NCI-H128 (cell line): ENCODE data around the gene CLEC18A.
"Not testable (repeated sequence)": the region's sequence is repeated elsewhere in the genome, so short reads cannot be mapped to it uniquely, and the experiment has no call there.

Experiments used
- DNase-seq: peaks from one replicate; lab custom pipeline; 2025; ENCODE audit not compliant: unreplicated experiment; lab: John Stamatoyannopoulos, UW

CLEC18A gene

DNA sequence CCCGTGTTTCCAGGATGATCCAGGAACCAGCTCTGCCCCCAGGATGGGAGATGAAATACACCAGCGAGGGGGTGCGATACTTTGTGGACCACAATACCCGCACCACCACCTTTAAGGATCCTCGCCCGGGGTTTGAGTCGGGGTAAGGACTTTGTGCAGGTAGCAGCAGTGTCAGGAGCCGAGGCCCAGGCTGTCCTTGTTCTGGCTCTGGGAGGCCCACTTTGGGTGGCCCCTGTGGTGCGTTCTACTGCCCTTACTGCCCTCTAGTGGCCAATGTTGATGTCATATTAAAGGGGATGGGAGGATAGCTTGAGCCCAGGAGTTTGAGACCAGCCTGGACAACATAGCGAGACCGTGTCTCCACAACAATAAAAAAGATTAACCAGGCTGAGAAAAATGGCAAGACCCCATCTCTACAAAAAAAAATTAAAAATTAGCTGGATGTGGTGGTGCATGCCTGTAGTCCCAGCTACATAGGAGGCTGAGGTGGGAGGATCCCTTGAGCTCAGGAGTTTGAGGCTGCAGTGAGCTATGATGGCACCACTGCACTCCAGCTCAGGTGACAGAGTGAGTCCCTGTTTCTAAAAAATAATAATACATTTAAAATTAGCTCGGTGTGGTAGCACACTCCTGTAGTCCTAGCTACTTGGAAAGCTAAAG is 20.9 kb upstream of the CLEC18A start:
- no peak for DNase-seq

GRCh38 chr16:69931631-69932030 is 19.5 kb upstream of the CLEC18A start:
- no peak for DNase-seq

GRCh38 chr16:69932228-69932627 is 18.9 kb upstream of the CLEC18A start:
- DNase-seq: no peak

- no peak for DNase-seq
These were observed 18.3 kb upstream of the CLEC18A start for GRCh38 chr16:69932691-69933392.

DNA sequence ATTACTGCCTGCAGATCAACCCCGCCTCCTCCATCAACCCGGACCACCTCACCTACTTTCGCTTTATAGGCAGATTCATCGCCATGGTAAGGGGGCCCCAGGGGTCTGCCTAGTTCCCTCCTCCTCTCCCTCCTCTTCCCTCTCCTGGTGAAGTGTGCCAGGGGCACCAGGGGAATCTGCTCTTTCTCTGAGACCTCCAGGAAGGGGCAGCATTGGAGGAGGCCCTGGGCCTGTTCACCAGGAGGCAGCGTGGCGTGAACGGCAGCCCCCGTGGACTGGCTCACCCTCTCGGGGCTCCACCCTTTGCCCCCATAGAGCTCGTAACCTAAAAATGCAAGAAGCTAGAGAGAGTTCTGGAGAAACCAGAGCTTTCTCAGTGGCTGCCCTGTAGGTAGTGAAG is 17.1 kb upstream of the CLEC18A start:
- no peak for DNase-seq

DNA sequence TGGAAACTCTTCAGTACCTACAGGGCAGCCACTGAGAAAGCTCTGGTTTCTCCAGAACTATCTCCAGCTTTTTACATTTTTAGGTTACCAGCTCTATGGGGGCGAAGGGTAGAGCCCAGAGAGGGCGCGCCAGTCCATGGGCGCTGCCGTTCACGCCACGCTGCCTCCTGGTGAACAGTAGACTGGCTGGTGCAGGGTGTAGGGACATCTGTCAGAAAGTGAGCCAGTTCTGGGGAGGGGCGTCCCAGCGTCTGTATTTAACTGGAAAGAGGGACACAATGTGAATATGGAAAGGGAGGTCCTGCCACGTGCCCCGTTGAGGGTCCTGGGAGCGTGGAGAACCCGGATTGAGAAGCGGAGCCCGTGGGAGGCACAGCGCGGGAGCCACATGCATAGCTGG is 16.4 kb upstream of the CLEC18A start:
- no peak for DNase-seq

DNA sequence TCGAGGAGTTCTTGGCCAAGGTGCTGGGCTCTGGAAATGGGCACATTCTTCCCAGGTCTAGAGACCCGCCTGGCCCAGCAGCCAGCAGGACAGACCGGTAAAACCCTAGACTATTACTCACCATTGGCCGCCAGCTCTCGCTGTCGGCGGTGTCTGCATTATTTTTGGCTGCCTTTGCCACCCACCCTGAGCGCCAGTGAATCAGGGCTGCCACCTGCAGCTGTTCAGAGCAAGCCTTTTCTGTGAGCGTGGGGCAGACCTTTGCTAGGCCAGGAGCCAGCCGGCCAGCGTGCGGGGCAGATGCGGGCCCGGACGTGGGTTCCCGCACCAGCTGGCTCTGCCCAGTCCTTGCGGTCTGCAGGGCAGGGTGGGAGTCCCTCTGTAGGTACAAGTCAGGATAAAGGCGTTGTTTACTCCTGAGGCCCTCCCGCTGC is 15.8 kb upstream of the CLEC18A start:
- no peak for DNase-seq

DNA sequence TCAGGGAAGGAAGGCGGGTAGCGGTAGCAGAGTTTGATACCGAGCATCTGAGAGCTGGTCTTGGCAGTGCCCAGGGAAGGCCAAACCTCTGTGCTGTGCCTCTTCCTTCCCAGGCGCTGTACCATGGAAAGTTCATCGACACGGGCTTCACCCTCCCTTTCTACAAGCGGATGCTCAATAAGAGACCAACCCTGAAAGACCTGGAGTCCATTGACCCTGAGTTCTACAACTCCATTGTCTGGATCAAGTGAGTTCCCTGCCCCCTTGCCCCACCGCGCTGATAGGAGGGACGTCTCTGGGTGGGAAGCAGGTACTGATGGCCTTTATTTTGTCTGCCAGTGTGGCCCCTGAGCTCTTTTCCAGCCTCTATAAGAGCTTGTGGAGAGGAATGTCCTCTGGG is 15.4 kb upstream of the CLEC18A start:
- no peak for DNase-seq

GRCh38 chr16:69936252-69936651 is 14.9 kb upstream of the CLEC18A start:
- DNase-seq: no peak

DNA sequence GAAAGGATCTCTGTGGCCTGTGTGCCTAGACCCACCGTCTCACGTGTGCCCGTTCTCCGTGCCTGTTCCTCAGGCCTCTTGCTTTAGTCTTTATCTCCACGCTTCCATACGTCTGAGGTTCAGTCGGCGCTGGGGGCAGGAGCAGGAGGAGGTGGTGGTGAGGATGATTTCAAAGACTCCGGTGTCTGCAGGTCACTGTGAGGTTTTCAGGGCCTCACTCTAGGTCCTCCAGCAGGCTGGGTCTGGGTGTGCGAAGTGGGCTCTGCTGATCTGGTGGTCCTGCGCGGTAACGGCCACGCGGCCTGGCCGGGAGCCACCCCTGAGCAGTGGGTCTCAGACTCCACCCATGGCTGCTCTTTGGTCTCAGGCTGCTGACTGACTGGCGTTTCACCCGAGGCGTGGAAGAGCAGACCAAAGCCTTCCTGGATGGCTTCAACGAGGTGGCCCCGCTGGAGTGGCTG is 14.4 kb upstream of the CLEC18A start:
- DNase-seq: no peak

DNA sequence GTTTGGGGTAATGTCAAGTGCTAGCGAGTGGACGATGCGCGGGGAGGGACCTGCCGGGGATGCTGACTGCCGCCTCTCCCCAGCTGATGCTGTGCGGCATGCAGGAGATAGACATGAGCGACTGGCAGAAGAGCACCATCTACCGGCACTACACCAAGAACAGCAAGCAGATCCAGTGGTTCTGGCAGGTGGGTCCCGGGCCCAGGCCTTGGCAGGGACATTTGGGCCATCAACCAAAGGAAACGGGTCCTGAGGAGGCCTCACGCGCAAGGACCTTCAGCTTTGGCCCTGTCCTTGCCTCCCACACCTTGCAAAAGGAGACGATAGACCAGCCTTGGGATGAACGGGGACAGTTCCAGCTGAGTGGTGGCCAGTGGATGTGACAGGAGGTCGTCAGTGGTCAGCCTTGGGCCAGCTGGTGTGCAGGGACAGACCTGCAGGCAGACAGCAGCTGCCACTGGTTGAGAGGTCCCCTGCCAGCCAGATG is 13.6 kb upstream of the CLEC18A start:
- no peak for DNase-seq

- no peak for DNase-seq
These were observed 11.9 kb upstream of the CLEC18A start for GRCh38 chr16:69938981-69939820.

GRCh38 chr16:69939821-69940585 is 11.1 kb upstream of the CLEC18A start:
- DNase-seq: no peak

DNA sequence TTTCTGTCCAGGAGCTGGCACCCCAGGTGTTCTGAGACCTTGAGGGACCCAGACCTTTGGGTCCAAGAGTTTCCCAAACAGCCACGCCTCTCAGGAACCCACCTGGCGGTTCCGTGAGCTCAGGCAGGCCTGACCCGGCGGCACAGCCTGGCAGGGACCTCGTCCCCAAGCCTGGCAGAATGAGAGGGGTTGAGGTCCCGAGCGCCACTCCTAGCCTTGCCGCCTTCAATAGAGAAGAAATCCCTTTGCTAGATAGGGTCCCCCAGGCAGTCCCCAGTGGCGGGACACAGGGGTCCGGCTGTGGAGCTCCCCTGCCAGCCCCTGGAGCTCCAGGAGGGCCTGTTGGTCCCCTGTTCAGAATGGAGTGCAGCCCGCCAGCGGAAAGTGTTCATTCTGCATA is 10.5 kb upstream of the CLEC18A start:
- DNase-seq: no peak

DNA sequence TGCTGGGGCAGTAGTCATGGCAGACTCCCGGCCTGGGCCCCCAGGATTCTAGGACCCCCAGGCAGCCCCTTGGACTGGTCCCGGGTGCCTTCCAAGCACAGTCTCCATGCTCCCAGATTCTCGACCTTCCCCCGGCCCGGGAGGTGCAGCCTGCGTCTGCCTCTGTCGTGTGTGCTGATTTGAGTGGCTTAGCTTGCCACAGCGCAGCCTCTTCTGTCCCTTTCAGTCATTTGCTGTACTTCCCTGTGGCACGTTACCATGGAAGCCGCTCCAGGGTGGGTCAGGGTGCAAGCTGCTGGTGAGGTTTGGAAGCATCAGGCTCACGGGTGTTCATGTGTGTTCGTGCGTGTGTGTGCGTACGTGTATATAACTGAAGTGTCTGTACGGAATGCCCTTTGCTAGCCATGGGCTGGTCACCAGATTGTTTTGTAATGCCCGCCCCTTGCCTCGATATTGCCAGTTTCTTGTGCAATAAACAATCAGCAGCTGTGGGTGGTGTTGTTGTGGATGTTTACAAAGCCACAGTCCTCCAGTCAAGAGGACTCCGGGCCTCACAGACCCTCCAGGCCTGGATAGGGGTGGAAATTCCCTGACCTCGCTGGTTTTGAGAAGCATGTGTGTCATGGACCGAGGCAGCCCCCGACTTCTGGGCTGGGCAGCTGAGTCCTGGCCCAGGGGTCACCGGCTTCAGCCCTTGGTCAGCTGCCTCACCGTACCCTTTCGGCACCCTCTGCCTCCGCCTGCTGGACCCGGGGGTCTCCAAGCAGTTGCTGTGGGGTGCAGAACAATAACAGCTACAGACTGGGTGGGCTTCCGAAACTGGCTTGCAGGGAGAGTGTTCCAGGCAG is 9.7 kb upstream of the CLEC18A start:
- DNase-seq: no peak

DNA sequence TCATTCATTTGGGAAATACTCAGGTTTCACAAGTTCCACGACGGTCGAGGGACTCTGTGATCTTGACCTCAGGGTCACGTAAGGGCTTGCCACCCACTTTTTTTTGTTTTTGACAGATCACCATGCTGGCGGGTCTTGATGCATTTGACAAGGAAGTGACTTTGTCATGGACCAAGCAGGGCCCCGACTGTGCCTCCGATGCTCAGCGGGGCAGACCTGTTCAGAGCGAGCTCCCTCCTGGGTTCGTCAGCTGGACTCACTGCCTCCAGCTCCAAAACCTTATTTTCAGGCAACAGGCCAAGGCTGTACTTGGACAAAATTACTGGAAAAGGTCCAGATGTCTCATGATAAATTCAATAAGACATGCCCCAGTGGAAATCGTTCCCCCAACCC is 9.0 kb upstream of the CLEC18A start:
- DNase-seq: no peak

DNA sequence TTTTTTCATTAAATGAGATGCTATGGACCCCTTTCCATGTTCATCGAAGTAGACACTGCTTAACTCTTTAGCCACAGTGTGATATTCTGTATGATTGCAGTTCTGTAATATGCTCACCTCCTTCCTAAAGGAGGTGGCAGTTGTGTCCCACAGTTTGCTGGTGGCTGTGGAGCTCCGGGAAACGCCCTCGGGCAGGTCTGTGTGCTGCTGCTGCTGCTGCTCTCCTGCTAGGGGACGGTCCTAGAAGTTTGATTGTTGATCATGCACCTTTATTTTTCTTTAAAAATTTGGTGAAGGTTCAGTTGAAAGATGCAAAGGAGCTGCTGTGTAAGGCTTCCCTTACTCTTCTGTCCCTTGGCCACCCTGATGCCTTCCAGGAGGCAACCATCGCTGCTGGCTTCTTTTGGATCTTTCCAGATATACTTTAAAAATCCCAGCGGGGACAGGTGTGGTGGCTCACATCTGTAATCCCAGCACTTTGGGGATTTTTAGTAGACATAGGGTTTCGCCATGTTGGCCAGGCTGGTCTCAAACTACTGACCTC is 8.4 kb upstream of the CLEC18A start:
- DNase-seq: no peak

DNA sequence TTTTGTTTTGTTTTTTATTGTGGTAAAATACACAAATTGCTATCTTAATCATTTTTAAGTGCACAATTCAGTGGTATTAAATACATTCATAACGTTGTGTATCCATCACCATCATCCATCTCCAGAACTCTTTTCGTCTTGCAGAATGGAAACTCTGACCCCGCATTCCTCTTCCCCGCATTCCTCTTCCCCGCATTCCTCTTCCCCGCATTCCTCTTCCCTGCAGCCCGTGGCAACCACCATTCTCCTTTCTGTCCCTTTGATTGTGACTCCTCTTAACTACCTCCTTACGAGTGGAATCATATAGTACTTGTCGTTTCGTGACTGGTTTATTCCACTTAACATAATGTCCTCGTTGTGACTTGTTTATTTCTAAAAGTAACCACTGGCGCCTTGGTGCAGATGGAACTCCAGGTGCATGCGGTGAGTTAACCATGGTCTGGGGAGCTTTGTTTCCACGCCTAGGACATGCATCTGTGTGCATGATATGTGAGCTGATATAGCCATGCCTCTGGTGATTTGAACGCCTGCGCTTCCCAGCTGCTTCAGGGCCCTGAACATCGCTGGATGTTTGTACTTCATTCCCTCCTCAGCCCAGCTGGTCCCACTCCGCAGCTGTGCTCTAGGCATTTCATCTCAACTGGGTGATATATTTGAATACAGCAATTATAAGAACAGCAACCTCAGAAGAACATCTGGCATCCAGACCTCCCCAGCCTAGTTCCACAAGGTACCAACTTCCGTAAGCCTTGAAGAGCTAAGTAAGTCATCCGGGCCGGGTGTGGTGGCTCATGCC is 7.7 kb upstream of the CLEC18A start:
- not testable (repeated sequence) for DNase-seq

DNA sequence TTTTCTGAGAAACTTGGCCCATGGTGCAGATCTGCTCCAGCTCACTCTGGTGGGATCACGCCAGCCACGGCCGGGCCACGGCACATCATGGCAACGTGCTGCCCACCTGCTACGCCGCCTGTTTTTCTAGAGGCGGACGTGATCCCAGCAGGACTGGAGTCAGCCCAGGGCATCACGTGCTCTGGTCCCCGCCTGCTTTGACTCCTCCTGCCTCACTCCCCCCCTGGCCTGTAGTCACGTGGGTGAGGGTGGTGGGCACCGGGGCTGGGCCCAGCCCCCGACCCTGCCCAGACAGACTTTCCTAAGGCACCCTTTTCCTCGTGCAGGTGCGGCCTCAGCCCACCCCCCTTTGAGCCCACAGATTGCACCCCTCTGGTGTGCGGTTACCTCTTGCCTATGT is 723 bp upstream of the CLEC18A start:
- not testable (repeated sequence) for DNase-seq
